ENCODE data around the gene GPR101. TPM values are rescaled to one million over a fixed set of nuclear protein-coding genes. Genes with fewer than 3 reads are reported as not detected.
"Not testable (repeated sequence)": the region's sequence is repeated elsewhere in the genome, so short reads cannot be mapped to it uniquely, and the experiment has no call there.

GPR101 gene
- total RNA-seq, 3 donors from 2014 or later (not counting 1 experiment from before 2014, with no cell fraction given), result 0.23 to 0.33 TPM; not detected in 1

DNA sequence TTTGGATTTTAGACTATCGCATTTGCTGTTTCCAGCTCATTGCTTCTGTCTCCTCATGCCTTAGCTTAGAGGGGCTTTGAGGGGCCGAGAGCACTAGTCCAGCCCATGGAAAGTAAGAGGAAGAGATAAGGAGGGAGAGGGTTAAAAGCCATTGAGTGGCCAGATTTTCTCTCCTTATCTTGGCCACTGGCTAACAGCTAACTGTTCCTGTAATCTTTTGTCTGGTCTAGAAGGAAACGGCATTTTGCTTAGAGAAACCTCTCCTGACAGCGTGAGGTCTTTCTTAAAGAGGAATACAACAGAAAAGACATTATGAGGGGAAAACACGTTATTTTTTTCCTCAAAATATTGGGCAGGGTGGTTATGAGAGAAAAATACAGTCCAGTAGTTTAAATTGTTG is 7.9 kb downstream of the GPR101 start:
- DNase-seq, result no peak
- intact Hi-C loops (cut with micrococcal nuclease), result no loop called here
- no peaks in the 10 kb centered on the region for H3K36me3 ChIP-seq (ENCODE audit: control insufficient read depth, insufficient read depth, low read length)
- H3K27me3 ChIP-seq (ENCODE audit: control insufficient read depth, insufficient read depth, low read length), result peaks cover 5% of the 10 kb centered on the region
- Mint-ChIP-seq H3K27ac (no peak overlapping the region), H3K4me3 (no peak overlapping the region), H3K4me1 (no peaks in the 10 kb centered on the region), H3K27me3 (ENCODE audit: low read depth in 2 of 2) (peaks cover 9 to 59% of the 10 kb centered on the region in 2 donors), H3K36me3 (no peaks in the 10 kb centered on the region), H3K9me3 (no peaks in the 10 kb centered on the region)
- ATAC-seq, result no peak
- no peak overlapping the region for H3K4me3 ChIP-seq (ENCODE audit: low read length)
- H3K9me3 ChIP-seq (ENCODE audit: control insufficient read depth, insufficient read depth, low read length), result no peaks in the 10 kb centered on the region
- WGBS (ENCODE audit: insufficient coverage), result 29% methylated on average over 4 of the region's 5 CpGs
- no peak overlapping the region for H3K27ac ChIP-seq (ENCODE audit: low read length)
- H3K4me1 ChIP-seq (ENCODE audit: control insufficient read depth, insufficient read depth, low read length), result no peaks in the 10 kb centered on the region
- TF ChIP-seq CTCF (IDR thresholded peaks at IDR 0.05), result no peak

- H3K36me3 ChIP-seq (ENCODE audit: control insufficient read depth, insufficient read depth, low read length); H3K4me3 Mint-ChIP-seq; H3K9me3 Mint-ChIP-seq; H3K36me3 Mint-ChIP-seq; H3K27ac ChIP-seq (ENCODE audit: low read length); ATAC-seq; H3K4me1 Mint-ChIP-seq; H3K9me3 ChIP-seq (ENCODE audit: control insufficient read depth, insufficient read depth, low read length); intact Hi-C loops (cut with micrococcal nuclease); H3K4me1 ChIP-seq (ENCODE audit: control insufficient read depth, insufficient read depth, low read length); H3K27ac Mint-ChIP-seq; H3K4me3 ChIP-seq (ENCODE audit: low read length); DNase-seq; H3K27me3 ChIP-seq (ENCODE audit: control insufficient read depth, insufficient read depth, low read length); H3K27me3 Mint-ChIP-seq (ENCODE audit: low read depth in 2 of 2): not testable (repeated sequence)
- no CpG with 5 or more reads among the region's 31 CpGs for WGBS (ENCODE audit: insufficient coverage)
Measured at GRCh38 chrX:137000236-137000635, 33.6 kb downstream of the GPR101 start.

GRCh38 chrX:136999024-136999423 is 34.8 kb downstream of the GPR101 start:
- intact Hi-C loops (cut with micrococcal nuclease), result no loop called here
- WGBS (ENCODE audit: insufficient coverage), result 60% methylated on average over 3 of the region's 3 CpGs
- Histone ChIP-seq H3K27me3 (ENCODE audit: control insufficient read depth, insufficient read depth, low read length) (no peaks in the 10 kb centered on the region), H3K4me3 (ENCODE audit: low read length) (no peak overlapping the region), H3K27ac (ENCODE audit: low read length) (no peak overlapping the region), H3K9me3 (ENCODE audit: control insufficient read depth, insufficient read depth, low read length) (no peaks in the 10 kb centered on the region), H3K4me1 (ENCODE audit: control insufficient read depth, insufficient read depth, low read length) (no peaks in the 10 kb centered on the region), H3K36me3 (ENCODE audit: control insufficient read depth, insufficient read depth, low read length) (no peaks in the 10 kb centered on the region)
- no peaks in the 10 kb centered on the region for H3K4me1 Mint-ChIP-seq
- no peaks in the 10 kb centered on the region for H3K36me3 Mint-ChIP-seq
- DNase-seq (no peak), ATAC-seq (no peak)
- no peak overlapping the region for H3K4me3 Mint-ChIP-seq
- H3K27ac Mint-ChIP-seq, result no peak overlapping the region
- no peak for TF ChIP-seq CTCF (IDR thresholded peaks at IDR 0.05)
- no peaks in the 10 kb centered on the region for H3K9me3 Mint-ChIP-seq
- no peaks in the 10 kb centered on the region for H3K27me3 Mint-ChIP-seq (ENCODE audit: low read depth in 2 of 2)

Other genes starting within 250 kb of the GPR101 start
- gene RBMX, start 153.3 kb downstream of the GPR101 start, total RNA-seq, result 100 to 1,000 TPM; 171 to 208 (median 174) TPM

All from natural killer cell (primary cell).